T-cell (primary cell): Measurements from ENCODE around the gene STARD3NL. TPM values are rescaled to one million over a fixed set of nuclear protein-coding genes. Genes with fewer than 3 reads are reported as not detected.

Experiments
- ATAC-seq, 4 experiments: fragments of 200-7000 bp in 3 of 4; fragments of 150-1000 bp in 1 of 4; cut with Tn5 transposase; replicated peaks in 1 of 4; 1 replicate in 3 of 4; 2 replicates in 1 of 4; pipeline ENCODE4 v1.10.0; 2021; ENCODE audit warnings: moderate library complexity in 3 of 4, mild to moderate bottlenecking in 2 of 4, moderate number of reproducible peaks in 1 of 4
- CTCF ChIA-PET, 2 donors: fragments of 300-600 bp; sonication (Branson Sonifier 250); formaldehyde crosslinking; loops; one replicate each; lab custom pipeline; 2022; ENCODE audit warnings: antibody characterized with exemption in 2 of 2; lab: Charles Lee
- POLR2A ChIA-PET, 2 donors: fragments of 300-600 bp; sonication (Branson Sonifier 250); formaldehyde crosslinking; loops; one replicate each; lab custom pipeline; 2022; ENCODE audit warnings: antibody characterized with exemption in 2 of 2; lab: Charles Lee
- DNase-seq, 35 experiments: peaks; one replicate each; pipeline versions ENCODE4 v3.0.0 to v3.0.0-alpha.2; 2013 to 2023
- H3K27ac ChIP-seq: one replicate; pipeline ENCODE4 v1.5.1; 2013; ENCODE audit warnings: low read length
- H3K27me3 ChIP-seq, 2 experiments: replicated peaks in 1 of 2; 1 replicate in 1 of 2; 2 replicates in 1 of 2; pipeline versions ENCODE4 v1.6.1 to v1.7.0; 2013; ENCODE audit warnings: low read length in 1 of 2, mixed read lengths in 1 of 2; ENCODE audit not compliant: control insufficient read depth in 2 of 2, insufficient read depth in 2 of 2; ENCODE audit errors: extremely low read depth in 1 of 2
- H3K36me3 ChIP-seq, 2 donors: 1 replicate in 1 of 2; 2 replicates in 1 of 2; pipeline versions ENCODE4 v1.6.1 to v1.7.0; 2013; ENCODE audit warnings: low read length in 1 of 2; ENCODE audit not compliant: control insufficient read depth in 2 of 2, insufficient read depth in 1 of 2; ENCODE audit errors: extremely low read depth in 1 of 2
- H3K4me1 ChIP-seq, 2 experiments: 1 replicate in 1 of 2; 2 replicates in 1 of 2; pipeline versions ENCODE4 v1.6.1 to v1.7.0; 2013; ENCODE audit warnings: low read length in 2 of 2, mixed read lengths in 1 of 2; ENCODE audit not compliant: insufficient read depth in 2 of 2, control insufficient read depth in 1 of 2; ENCODE audit errors: extremely low read depth in 1 of 2
- H3K4me3 ChIP-seq, 2 donors: 1 replicate in 1 of 2; 2 replicates in 1 of 2; pipeline versions ENCODE4 v1.5.1 to v1.7.0; 2013; ENCODE audit warnings: mild to moderate bottlenecking in 2 of 2, low read length in 1 of 2, moderate library complexity in 1 of 2; ENCODE audit not compliant: control insufficient read depth in 1 of 2; ENCODE audit errors: extremely low read depth in 1 of 2
- H3K9me3 ChIP-seq: 2 replicates; pipeline ENCODE4 v1.7.0; 2013
- H3K27ac Mint-ChIP-seq, 2 donors: one replicate each; pipeline ENCODE4 v1.8.0; 2020 to 2021; ENCODE audit warnings: mild to moderate bottlenecking in 2 of 2, mixed read lengths in 2 of 2
- H3K27me3 Mint-ChIP-seq, 2 donors: one replicate each; pipeline ENCODE4 v1.8.0; 2021 to 2022; ENCODE audit warnings: mixed read lengths in 2 of 2
- H3K36me3 Mint-ChIP-seq: one replicate; pipeline ENCODE4 v1.8.0; 2021; ENCODE audit warnings: mixed read lengths
- H3K4me1 Mint-ChIP-seq, 3 donors: one replicate each; pipeline ENCODE4 v1.8.0; 2020 to 2022; ENCODE audit warnings: mixed read lengths in 3 of 3, mild to moderate bottlenecking in 1 of 3
- H3K4me3 Mint-ChIP-seq, 3 donors: one replicate each; pipeline ENCODE4 v1.8.0; 2020 to 2022; ENCODE audit warnings: mild to moderate bottlenecking in 3 of 3, mixed read lengths in 3 of 3, moderate library complexity in 3 of 3
- H3K9me3 Mint-ChIP-seq, 3 donors: one replicate each; pipeline ENCODE4 v1.8.0; 2020 to 2022; ENCODE audit warnings: mixed read lengths in 3 of 3
- WGBS: methylation state at CpG from one replicate; pipeline ENCODE4 v1.1.5; 2013; ENCODE audit warnings: missing lambda C conversion rate; ENCODE audit not compliant: insufficient coverage; 5-methylcytosine and 5-hydroxymethylcytosine counted together
- total RNA-seq, 35 experiments: library from RNA in 6 of 35; stranded (reverse) in 6 of 35; fragments of 120-200 nt in 1 of 35; gene quantifications; one replicate each; pipeline versions ENCODE4 v1.2.1 to v1.2.4 and lab custom pipeline; 2013 to 2026

STARD3NL gene
- total RNA-seq, 5 donors from 2014 or later (not counting 1 experiment from before 2014, with no cell fraction given), result 12.1 to 13.5 (median 12.5) TPM

- ChIA-PET CTCF (interaction anchor here (0.6 to 3.8 kb wide), 10 partner anchors 9 to 170 kb away, joined by 3 to 18 read pairs (median 4); no protein-coding TSS in a partner anchor), POLR2A (no interaction called here)
- Histone ChIP-seq H3K9me3 (no peaks in the 10 kb centered on the region), H3K4me1 (peaks cover 0 to 11% of the 10 kb centered on the region in 2 experiments), H3K27me3 (no peaks in the 10 kb centered on the region), H3K4me3 (no peak overlapping the region), H3K36me3 (peaks cover 0 to 13% of the 10 kb centered on the region in 2 donors), H3K27ac (no peak overlapping the region)
- peaks cover 12 to 19% (median 12%) of the 10 kb centered on the region in 3 donors for H3K4me1 Mint-ChIP-seq
- WGBS, result 86% methylated on average over 1 of the region's 1 CpG
- no peak overlapping the region for H3K4me3 Mint-ChIP-seq
- DNase-seq, result no peak
- no peaks in the 10 kb centered on the region for H3K27me3 Mint-ChIP-seq
- no peaks in the 10 kb centered on the region for H3K9me3 Mint-ChIP-seq
- no peak overlapping the region for H3K27ac Mint-ChIP-seq
- ATAC-seq, result no peak
- peaks cover 27% of the 10 kb centered on the region for H3K36me3 Mint-ChIP-seq
Observed at GRCh38 chr7:38211486-38211885, 33.4 kb downstream of the STARD3NL start.

GRCh38 chr7:38211940-38212339, 33.9 kb downstream of the STARD3NL start:
- Mint-ChIP-seq H3K4me3 (no peak overlapping the region), H3K4me1 (peaks cover 15 to 19% (median 16%) of the 10 kb centered on the region in 3 donors), H3K9me3 (no peaks in the 10 kb centered on the region), H3K36me3 (peaks cover 28% of the 10 kb centered on the region), H3K27ac (peak overlapping the region in 1 of 2 donors; percentile 64), H3K27me3 (no peaks in the 10 kb centered on the region)
- 92% methylated on average over 2 of the region's 3 CpGs for WGBS
- Histone ChIP-seq H3K4me1 (peaks cover 0 to 16% of the 10 kb centered on the region in 2 experiments), H3K36me3 (peaks cover 0 to 13% of the 10 kb centered on the region in 2 donors), H3K9me3 (no peaks in the 10 kb centered on the region), H3K27me3 (no peaks in the 10 kb centered on the region), H3K4me3 (no peak overlapping the region), H3K27ac (no peak overlapping the region)
- CTCF ChIA-PET, result interaction anchor here (0.5 to 3.8 kb wide), 9 partner anchors 9 to 170 kb away, joined by 3 to 18 read pairs (median 3); no protein-coding TSS in a partner anchor
- ATAC-seq (no peak), DNase-seq (no peak)
- POLR2A ChIA-PET, result no interaction called here

- ChIA-PET POLR2A (interaction anchor here (0.5 to 1.0 kb wide), 4 partner anchors 58 to 158 kb away, joined by 3 read pairs; partner anchors contain the start of gene TARP (in 1 of the 2)), CTCF (interaction anchor here (0.5 to 10.3 kb wide), 54 partner anchors 8 to 255 kb away, joined by 3 to 173 read pairs (median 8); partner anchors contain the start of genes STARD3NL (in 1 of the 2) and TARP (in 1 of the 2))
- no peak for ATAC-seq
- Histone ChIP-seq H3K27me3 (no peaks in the 10 kb centered on the region), H3K4me3 (no peak overlapping the region), H3K36me3 (peaks cover 0 to 14% of the 10 kb centered on the region in 2 donors), H3K4me1 (peaks cover 0 to 37% of the 10 kb centered on the region in 2 experiments), H3K9me3 (no peaks in the 10 kb centered on the region), H3K27ac (peak overlapping the region; percentile 68)
- DNase-seq, result no peak
- Mint-ChIP-seq H3K4me1 (peaks cover 19 to 36% (median 36%) of the 10 kb centered on the region in 3 donors), H3K36me3 (peaks cover 23% of the 10 kb centered on the region), H3K4me3 (no peak overlapping the region), H3K27me3 (no peaks in the 10 kb centered on the region), H3K9me3 (no peaks in the 10 kb centered on the region), H3K27ac (peak overlapping the region in 1 of 2 donors; percentile 95)
- no CpG with 5 or more reads among the region's 1 CpG for WGBS
Observed at GRCh38 chr7:38215115-38215514, 37.1 kb downstream of the STARD3NL start.

- H3K4me1 Mint-ChIP-seq, result peaks cover 19 to 44% (median 43%) of the 10 kb centered on the region in 3 donors
- CTCF ChIA-PET, result interaction anchor here (0.5 to 10.3 kb wide), 65 partner anchors 9 to 1744 kb away, joined by 3 to 173 read pairs (median 7); partner anchors contain the start of genes STARD3NL (in 1 of the 2) and TARP (in 1 of the 2)
- peak; percentile 43 to 91 (median 69) for DNase-seq
- H3K9me3 Mint-ChIP-seq, result no peaks in the 10 kb centered on the region
- peak overlapping the region; percentile 68 for H3K27ac ChIP-seq
- H3K9me3 ChIP-seq, result no peaks in the 10 kb centered on the region
- peak overlapping the region in 2 of 3 donors; percentile 24 to 34 for H3K4me3 Mint-ChIP-seq
- H3K4me1 ChIP-seq, result peaks cover 0 to 41% of the 10 kb centered on the region in 2 experiments
- WGBS, result 8% methylated on average over 5 of the region's 5 CpGs
- peak overlapping the region; percentile 93 to 95 for H3K27ac Mint-ChIP-seq
- H3K27me3 Mint-ChIP-seq, result no peaks in the 10 kb centered on the region
- peak; percentile 78 to 91 (median 89) for ATAC-seq
- POLR2A ChIA-PET, result interaction anchor here (0.5 to 1.0 kb wide), 4 partner anchors 57 to 157 kb away, joined by 3 read pairs; partner anchors contain the start of gene TARP (in 1 of the 2)
- H3K27me3 ChIP-seq, result no peaks in the 10 kb centered on the region
- peaks cover 0 to 14% of the 10 kb centered on the region in 2 donors for H3K36me3 ChIP-seq
- H3K36me3 Mint-ChIP-seq, result peaks cover 27% of the 10 kb centered on the region
- no peak overlapping the region for H3K4me3 ChIP-seq
Observed at GRCh38 chr7:38215735-38216670, 38.0 kb downstream of the STARD3NL start.

GRCh38 chr7:38217672-38218071, 39.6 kb downstream of the STARD3NL start:
- peak overlapping the region; percentile 93 to 95 for H3K27ac Mint-ChIP-seq
- Histone ChIP-seq H3K4me1 (peaks cover 0 to 47% of the 10 kb centered on the region in 2 experiments), H3K4me3 (peak overlapping the region in 1 of 2 donors; percentile 12), H3K36me3 (peaks cover 3 to 14% of the 10 kb centered on the region in 2 donors), H3K9me3 (no peaks in the 10 kb centered on the region), H3K27ac (peak overlapping the region; percentile 68), H3K27me3 (no peaks in the 10 kb centered on the region)
- no peaks in the 10 kb centered on the region for H3K27me3 Mint-ChIP-seq
- DNase-seq (peak in 1 of 35 experiments; percentile 43), ATAC-seq (peak in 1 of 4 experiments; percentile 27)
- H3K36me3 Mint-ChIP-seq, result peaks cover 20% of the 10 kb centered on the region
- peaks cover 14 to 57% (median 56%) of the 10 kb centered on the region in 3 donors for H3K4me1 Mint-ChIP-seq
- CTCF ChIA-PET, result interaction anchor here (0.6 to 10.3 kb wide), 26 partner anchors 11 to 158 kb away, joined by 3 to 173 read pairs (median 5); partner anchors contain the start of gene TARP (in 1 of the 2)
- POLR2A ChIA-PET, result interaction anchor here (0.5 to 1.0 kb wide), 5 partner anchors 40 to 152 kb away, joined by 3 to 11 read pairs (median 3); partner anchors contain the start of gene STARD3NL (in 1 of the 2)
- no peaks in the 10 kb centered on the region for H3K9me3 Mint-ChIP-seq
- H3K4me3 Mint-ChIP-seq, result peak overlapping the region; percentile 16 to 45 (median 29)
- WGBS, result no CpG with 5 or more reads among the region's 2 CpGs
